GM23338 (cell line): Measurements from ENCODE around the gene TMEM219. TPM values are rescaled to one million over a fixed set of nuclear protein-coding genes. Genes with fewer than 3 reads are reported as not detected.

Source experiments
- ATAC-seq: fragments of 200-7000 bp; cut with Tn5 transposase; 3 replicates; pipeline ENCODE4 v1.9.1; 2020
- DNase-seq: peaks from one replicate; pipeline ENCODE4 v3.0.0-alpha.2; 2015; ENCODE audit warnings: low spot score
- H2AFZ ChIP-seq: fragments of 200-600 bp; sonication (generic); 2 replicates; pipeline ENCODE4 v1.8.0; 2016; ENCODE audit warnings: antibody characterized with exemption, mild to moderate bottlenecking, moderate library complexity
- H3F3A ChIP-seq: fragments of 200-600 bp; sonication (generic); replicated peaks from 2 replicates; pipeline ENCODE4 v1.8.0; 2017; ENCODE audit warnings: antibody characterized with exemption, mixed run types, low read depth
- H3K27ac ChIP-seq: fragments of 200-600 bp; sonication (generic); 2 replicates; pipeline ENCODE4 v1.6.1; 2016; ENCODE audit warnings: low read depth
- H3K27me3 ChIP-seq: fragments of 200-600 bp; sonication (generic); 2 replicates; pipeline ENCODE4 v1.8.0; 2016; ENCODE audit warnings: mild to moderate bottlenecking, mixed run types, moderate library complexity; ENCODE audit not compliant: insufficient read depth
- H3K36me3 ChIP-seq: fragments of 200-600 bp; sonication (generic); 2 replicates; pipeline ENCODE4 v1.8.0; 2016; ENCODE audit warnings: mild to moderate bottlenecking; ENCODE audit not compliant: insufficient read depth
- H3K4me1 ChIP-seq: fragments of 200-600 bp; sonication (generic); 2 replicates; pipeline ENCODE4 v1.8.0; 2016; ENCODE audit warnings: mild to moderate bottlenecking, moderate library complexity; ENCODE audit not compliant: insufficient read depth
- H3K4me2 ChIP-seq: fragments of 200-600 bp; sonication (generic); 2 replicates; pipeline ENCODE4 v1.7.1; 2017; ENCODE audit warnings: mixed run types
- H3K4me3 ChIP-seq: fragments of 200-600 bp; sonication (generic); 2 replicates; pipeline ENCODE4 v1.6.1; 2016; ENCODE audit warnings: mixed run types
- H3K79me2 ChIP-seq: fragments of 200-600 bp; sonication (generic); replicated peaks from 2 replicates; pipeline ENCODE4 v1.8.0; 2017; ENCODE audit warnings: mild to moderate bottlenecking; ENCODE audit not compliant: insufficient read depth
- H3K9me2 ChIP-seq: fragments of 200-600 bp; sonication (generic); 2 replicates; pipeline ENCODE4 v1.8.0; 2017; ENCODE audit not compliant: insufficient read depth
- H4K20me1 ChIP-seq: fragments of 200-600 bp; sonication (generic); replicated peaks from 2 replicates; pipeline ENCODE4 v1.8.0; 2017; ENCODE audit warnings: mild to moderate bottlenecking; ENCODE audit not compliant: insufficient read depth
- H3K27ac Mint-ChIP-seq: 2 replicates; pipeline ENCODE4 v1.8.0; 2020; ENCODE audit warnings: inconsistent platforms, mild to moderate bottlenecking, moderate library complexity, mixed read lengths
- H3K27me3 Mint-ChIP-seq: 3 replicates; pipeline ENCODE4 v1.8.0; 2022; ENCODE audit warnings: low read depth, mild to moderate bottlenecking, moderate library complexity, mixed read lengths, inconsistent platforms; ENCODE audit not compliant: insufficient read depth, poor library complexity
- H3K36me3 Mint-ChIP-seq: 3 replicates; pipeline ENCODE4 v1.8.0; 2021; ENCODE audit warnings: low read depth, mild to moderate bottlenecking, inconsistent platforms, moderate library complexity, mixed read lengths
- H3K4me1 Mint-ChIP-seq: 3 replicates; pipeline ENCODE4 v1.8.0; 2020; ENCODE audit warnings: mild to moderate bottlenecking, inconsistent platforms, mixed read lengths
- H3K4me3 Mint-ChIP-seq: 3 replicates; pipeline ENCODE4 v1.8.0; 2021; ENCODE audit warnings: moderate library complexity, mild to moderate bottlenecking, inconsistent platforms, mixed read lengths
- H3K9me3 Mint-ChIP-seq: 3 replicates; pipeline ENCODE4 v1.8.0; 2020; ENCODE audit warnings: moderate library complexity, mild to moderate bottlenecking, inconsistent platforms, mixed read lengths
- CREB1 ChIP-seq: fragments of 250-450 bp; sonication (Bioruptor Pico); IDR thresholded peaks from 2 replicates; pipeline ENCODE4 v1.5.0; 2020; ENCODE audit warnings: low read depth, mild to moderate bottlenecking, moderate library complexity
- CTCF ChIP-seq, 2 experiments: fragments of 200-600 bp in 1 of 2; sonication (generic) in 1 of 2; conservative IDR thresholded peaks; 2 replicates each; pipeline versions ENCODE4 v1.5.1 to v1.6.1; 2016 to 2017; ENCODE audit warnings: antibody characterized with exemption in 2 of 2, low read depth in 2 of 2, mild to moderate bottlenecking in 2 of 2, moderate library complexity in 1 of 2
- ETS1 ChIP-seq: IDR thresholded peaks from 2 replicates; pipeline ENCODE4 v1.6.1; 2016; ENCODE audit warnings: antibody characterized with exemption
- EZH2 ChIP-seq: fragments of 200-600 bp; sonication (generic); IDR thresholded peaks from one replicate; pipeline ENCODE4 v1.8.0; 2017; ENCODE audit warnings: antibody characterized with exemption, mild to moderate bottlenecking, low read depth; ENCODE audit not compliant: unreplicated experiment
- JUNB ChIP-seq: IDR thresholded peaks from one replicate; pipeline ENCODE4 v1.6.1; 2016; ENCODE audit warnings: antibody characterized with exemption; ENCODE audit not compliant: unreplicated experiment
- NANOG ChIP-seq: IDR thresholded peaks from 2 replicates; pipeline ENCODE4 v1.6.1; 2016; ENCODE audit warnings: antibody characterized with exemption, borderline replicate concordance
- STAT1 ChIP-seq: IDR thresholded peaks from one replicate; pipeline ENCODE4 v1.6.1; 2016; ENCODE audit warnings: antibody characterized with exemption; ENCODE audit not compliant: unreplicated experiment
- ZNF114 ChIP-seq: fragments of 250-450 bp; sonication (Bioruptor Pico); IDR thresholded peaks from 2 replicates; pipeline ENCODE4 v1.5.0; 2020; ENCODE audit warnings: mild to moderate bottlenecking, moderate library complexity
- ZNF462 ChIP-seq: fragments of 250-450 bp; sonication (Bioruptor Pico); IDR thresholded peaks from 2 replicates; pipeline ENCODE4 v1.5.0; 2020; ENCODE audit warnings: mild to moderate bottlenecking, moderate library complexity
- polyA plus RNA-seq: library from polyadenylated mRNA; unstranded; fragments of >200 nt; fragmentation: Nextera tagmentation; extraction: Ambion mirVana; gene quantifications from 2 replicates; pipeline ENCODE4 v1.2.1, GENCODE V29; 2016
- total RNA-seq: library from RNA; depleted of rRNA; stranded (reverse); fragments of >200 nt; shearing (Covaris generic); gene quantifications from 2 replicates; pipeline ENCODE4 v1.2.3, GENCODE V29; 2014

The TMEM219 gene
- total and polyA plus RNA-seq, 2 experiments from 2014 or later = 50.0 to 82.3 TPM

- DNase-seq = peak; percentile 87
- H4K20me1 ChIP-seq = no peaks in the 10 kb centered on the region
- H3K79me2 ChIP-seq = no peaks in the 10 kb centered on the region
- Mint-ChIP-seq H3K27ac (no peak within 1 kb of the TSS), H3K4me3 (peak within 1 kb of the TSS; percentile 83), H3K27me3 (peaks cover 28% of the 10 kb centered on the region), H3K36me3 (no peaks in the 10 kb centered on the region), H3K9me3 (peaks cover 2% of the 10 kb centered on the region; the same call in 1 of the 3 replicates), H3K4me1 (peaks cover 23% of the 10 kb centered on the region)
- 0 out of 2 replicates have a peak, but pooled peaks cover 4% of the 10 kb centered on the region for H3F3A ChIP-seq
- H3K36me3 ChIP-seq = no peaks in the 10 kb centered on the region
- TF ChIP-seq EZH2 (no peak), CREB1 (CRISPR knock-in tag) (no peak; the same call in 1 of the 2 replicates), ZNF114 (no peak), CTCF (conservative IDR thresholded peaks at IDR 0.05; ENCODE audit: low read depth in 2 of 2) (no peak), STAT1 (no peak), ETS1 (no peak), NANOG (no peak), JUNB (no peak), ZNF462 (no peak)
- H3K4me3 ChIP-seq = peak within 1 kb of the TSS; percentile 91
- no peaks in the 10 kb centered on the region for H3K9me2 ChIP-seq
- ATAC-seq = peak; percentile 69
- peaks cover 11% of the 10 kb centered on the region; the same call in 1 of the 2 replicates for H3K4me1 ChIP-seq
- peak within 1 kb of the TSS; percentile 87 for H2AFZ ChIP-seq
- H3K27ac ChIP-seq = no peak within 1 kb of the TSS
- H3K4me2 ChIP-seq = peak within 1 kb of the TSS; percentile 95
- peaks cover 33% of the 10 kb centered on the region for H3K27me3 ChIP-seq
Observed at GRCh38 chr16:30010844-30011713, 49.2 kb downstream of the TMEM219 start, which contains the start of gene DOC2A. DOC2A (minus strand) TSS chr16:30011027; CDS start chr16:30010222, 805 bp downstream.
